ENCODE measurements around the gene PRMT7.
"Not testable (repeated sequence)": the region's sequence is repeated elsewhere in the genome, so short reads cannot be mapped to it uniquely, and the experiment has no call there.

The PRMT7 gene

DNA sequence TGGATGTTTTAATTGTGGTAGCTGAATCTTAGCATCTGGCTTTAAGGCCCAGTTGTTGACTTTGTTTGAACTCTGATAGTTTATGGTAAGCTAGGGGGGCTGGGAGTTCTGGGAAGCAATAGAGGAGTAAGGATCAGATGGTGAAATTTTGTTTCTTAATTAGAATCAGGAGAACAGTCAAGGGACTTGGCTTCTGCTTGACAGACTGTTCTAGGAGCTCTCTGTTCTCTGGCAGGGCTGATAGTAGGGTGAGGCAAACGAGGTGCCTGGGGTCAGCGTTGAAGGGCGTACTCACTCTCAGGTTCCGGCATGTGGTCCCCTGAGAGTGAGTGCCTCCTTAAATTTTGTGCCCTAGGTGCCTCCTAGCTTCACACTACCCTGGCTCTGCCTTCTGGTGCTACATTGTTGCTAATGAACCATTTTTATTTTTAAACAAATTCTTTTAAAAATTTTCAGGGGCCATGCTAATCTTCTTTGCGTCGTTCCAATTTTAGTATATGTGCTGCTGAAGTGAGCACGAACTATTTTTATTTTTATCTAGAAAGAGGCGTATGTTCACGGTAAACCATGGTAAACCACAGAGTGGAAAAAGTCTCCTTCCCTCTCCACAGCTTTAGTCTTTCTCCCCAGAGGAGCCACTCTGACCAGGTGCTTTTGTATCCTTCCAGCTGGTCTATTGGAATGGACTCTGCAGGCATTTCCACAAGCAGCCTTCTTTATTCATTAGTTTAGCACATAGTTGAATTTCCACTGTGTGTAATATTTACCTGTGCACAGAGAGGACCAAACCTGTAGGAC, 26.8 kb upstream of the PRMT7 start:
- DNase-seq, result no peak

DNA sequence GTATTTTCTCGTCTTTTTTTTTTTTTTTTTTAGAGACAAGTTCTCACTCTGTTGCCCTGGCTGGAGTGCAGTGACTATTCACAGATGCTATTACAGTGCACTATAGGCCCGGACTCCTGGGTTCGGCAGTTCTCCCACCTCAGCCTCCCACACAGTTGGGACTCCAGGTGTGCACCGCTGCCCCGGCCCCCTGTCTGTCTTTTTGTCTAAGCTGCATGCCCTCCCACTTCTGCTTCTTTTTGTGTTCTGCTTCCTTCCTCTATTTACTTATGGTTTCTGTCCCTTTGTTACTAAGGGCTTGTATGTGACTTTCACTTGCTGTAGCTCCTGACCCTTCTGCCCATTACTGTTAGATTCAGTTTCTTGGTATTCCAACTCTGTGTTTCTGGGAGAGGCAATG, 26.0 kb upstream of the PRMT7 start:
- DNase-seq, result no peak

DNA sequence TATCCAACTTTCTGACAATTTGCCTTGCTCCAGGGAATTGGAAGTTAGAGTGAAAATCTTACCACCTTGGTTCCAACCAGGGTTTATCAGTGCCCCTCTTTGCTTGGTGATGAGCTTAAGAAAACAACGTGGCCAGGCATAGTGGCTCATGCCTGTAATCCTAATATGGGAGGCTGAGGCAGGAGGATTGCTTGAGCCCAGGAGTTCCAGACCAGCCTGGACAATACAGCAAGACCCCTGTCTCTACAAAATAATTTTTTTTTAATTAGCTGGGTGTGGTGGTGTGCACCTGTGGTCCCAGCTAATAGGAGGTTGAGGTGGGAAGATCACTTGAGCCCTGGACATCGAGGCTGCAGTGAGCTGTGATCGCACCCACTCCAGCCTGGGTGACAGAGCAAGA, 25.1 kb upstream of the PRMT7 start:
- no peak for DNase-seq

DNA sequence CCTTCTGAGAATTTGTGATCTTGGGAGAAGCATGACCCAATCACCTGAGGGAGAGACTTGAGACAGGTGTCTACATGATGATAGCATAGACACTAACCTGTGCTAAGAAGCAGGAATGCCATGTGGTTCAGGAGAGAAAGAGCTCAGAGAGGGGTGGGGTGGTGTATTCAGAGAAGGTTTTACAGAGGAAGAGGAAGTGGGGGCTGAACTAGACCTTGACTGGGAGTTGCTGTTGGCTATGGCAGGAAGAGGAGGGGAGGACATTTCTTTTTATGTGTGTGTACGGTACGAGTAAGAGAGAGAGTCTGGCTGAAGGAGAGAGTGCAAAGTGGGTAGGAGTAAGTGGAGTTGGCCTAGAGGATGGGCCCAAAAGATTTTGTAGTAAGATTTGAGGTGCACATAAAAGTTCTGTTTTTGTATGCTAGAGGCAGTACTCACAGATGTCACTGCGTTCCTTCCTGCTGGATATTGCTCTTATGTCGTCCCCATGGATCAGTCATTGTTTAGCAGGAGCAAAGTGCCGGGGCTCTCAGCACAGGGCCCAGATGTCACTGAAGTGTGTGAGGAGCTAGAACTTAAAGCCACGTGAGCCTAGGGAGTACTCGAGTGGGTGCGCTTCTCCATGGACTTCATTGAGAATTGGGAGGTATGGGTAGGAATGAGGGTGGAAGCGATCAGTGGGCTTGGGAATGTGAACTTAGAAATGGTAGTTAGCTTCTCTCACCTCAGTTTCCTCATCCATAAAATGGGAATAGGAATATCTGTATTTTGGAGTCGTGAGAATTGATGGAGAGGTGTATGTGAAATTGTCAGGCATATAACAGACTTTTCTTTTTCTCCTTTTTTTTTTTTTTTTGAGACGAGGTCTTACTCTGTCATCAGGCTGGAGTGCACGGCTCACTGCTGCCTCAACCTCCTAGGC, 24.4 kb upstream of the PRMT7 start:
- no peak for DNase-seq

DNA sequence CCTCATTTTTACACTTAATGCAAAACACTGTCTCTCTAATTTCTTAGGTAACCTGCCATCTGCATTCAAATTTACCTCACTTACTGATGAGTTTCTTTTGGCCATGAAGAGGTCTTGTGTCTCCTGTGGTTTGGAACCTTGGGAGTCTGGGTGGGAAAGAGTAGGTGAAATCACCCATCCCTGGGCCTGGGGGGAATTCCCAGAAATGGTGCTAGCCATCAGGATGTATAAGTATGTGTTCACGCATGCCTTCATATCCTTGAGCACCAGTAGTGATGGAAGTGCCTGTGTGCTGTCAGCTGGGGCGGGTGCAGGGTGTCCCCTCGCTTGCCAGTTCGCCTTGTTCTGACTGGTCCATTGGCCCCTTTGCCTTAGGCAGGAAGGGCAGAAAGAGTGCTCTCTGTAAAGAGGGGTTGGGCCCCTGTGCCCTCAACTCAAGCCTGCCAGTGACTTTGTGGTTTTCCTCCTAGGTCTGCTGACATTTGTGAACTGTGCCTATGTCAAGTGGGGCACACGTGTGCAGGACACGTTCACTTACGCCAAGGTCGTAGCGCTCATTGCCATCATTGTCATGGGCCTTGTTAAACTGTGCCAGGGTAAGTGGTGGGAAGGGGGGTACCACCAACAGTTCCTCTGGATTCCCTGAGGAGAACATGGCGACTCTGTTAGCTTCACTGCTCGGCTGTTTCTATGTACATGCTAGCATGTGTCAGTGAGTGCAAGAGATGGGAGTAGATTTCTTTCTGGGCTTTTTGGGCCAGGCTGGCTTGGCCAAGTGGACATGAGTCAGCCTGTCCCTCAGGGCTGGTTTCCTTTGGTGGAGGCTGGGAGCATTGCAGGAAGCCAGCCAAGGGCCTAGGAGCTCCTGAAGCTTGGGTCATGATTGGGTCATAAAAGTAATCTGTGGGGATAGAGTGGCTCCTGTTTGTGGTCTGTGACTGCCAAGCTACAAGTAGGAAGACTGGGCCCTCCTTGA, 23.3 kb upstream of the PRMT7 start:
- no peak for DNase-seq

DNA sequence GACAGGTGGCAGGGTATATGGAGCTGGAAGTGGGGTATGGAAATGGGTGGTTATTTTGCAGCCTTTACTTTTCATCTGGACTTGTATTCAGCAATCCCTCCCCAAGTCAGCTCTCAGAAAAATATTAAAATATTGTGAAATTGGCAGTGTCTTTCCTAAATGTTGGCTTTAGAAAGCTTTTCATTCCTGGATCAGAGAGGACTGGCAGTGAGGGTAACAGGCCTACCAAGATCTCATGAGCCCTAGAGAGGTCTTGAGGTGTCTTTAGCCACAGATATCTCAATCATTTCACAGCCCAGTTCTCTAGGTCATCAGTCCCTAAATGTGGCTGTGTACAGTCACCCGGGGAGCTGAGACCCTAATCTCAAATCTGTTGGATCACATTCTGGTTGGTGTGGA, 22.6 kb upstream of the PRMT7 start:
- no peak for DNase-seq

DNA sequence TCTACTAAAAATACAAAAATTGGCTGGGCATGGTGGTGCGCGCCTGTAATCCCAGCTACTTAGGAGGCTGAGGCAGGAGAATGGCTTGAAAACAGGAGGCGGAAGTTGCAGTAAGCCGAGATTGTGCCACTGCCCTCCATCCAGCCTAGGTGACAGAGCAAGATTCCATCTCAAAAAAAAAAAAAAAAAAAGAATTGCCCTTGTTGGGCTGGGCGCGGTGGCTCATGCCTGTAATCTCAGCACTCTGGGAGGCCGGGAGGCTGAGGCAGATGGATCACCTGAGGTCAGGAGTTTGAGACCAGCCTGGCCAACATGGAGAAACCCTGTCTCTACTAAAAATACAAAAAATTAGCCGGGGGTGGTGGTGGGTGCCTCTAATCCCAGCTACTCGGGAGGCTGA, 22.0 kb upstream of the PRMT7 start:
- DNase-seq, result not testable (repeated sequence)

DNA sequence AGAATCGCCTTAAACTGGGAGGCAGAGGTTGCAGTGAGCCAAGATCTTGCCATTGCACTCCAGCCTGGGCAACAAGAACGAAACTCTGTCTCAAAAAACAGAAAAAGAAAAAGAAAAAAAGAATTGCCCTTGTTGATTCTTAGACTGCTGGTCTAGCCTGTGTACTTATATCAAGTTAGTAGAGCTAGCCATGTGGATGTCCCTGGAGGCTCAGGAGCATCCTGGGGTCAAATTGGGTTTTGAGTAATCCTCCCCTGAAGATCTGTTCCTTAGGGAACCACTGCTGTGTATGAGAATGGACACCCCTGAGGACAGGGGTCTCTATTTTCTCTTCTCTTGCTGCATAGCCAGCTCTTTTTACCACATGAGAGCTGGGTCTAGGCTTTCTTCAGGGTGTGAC, 21.6 kb upstream of the PRMT7 start:
- DNase-seq, result no peak

DNA sequence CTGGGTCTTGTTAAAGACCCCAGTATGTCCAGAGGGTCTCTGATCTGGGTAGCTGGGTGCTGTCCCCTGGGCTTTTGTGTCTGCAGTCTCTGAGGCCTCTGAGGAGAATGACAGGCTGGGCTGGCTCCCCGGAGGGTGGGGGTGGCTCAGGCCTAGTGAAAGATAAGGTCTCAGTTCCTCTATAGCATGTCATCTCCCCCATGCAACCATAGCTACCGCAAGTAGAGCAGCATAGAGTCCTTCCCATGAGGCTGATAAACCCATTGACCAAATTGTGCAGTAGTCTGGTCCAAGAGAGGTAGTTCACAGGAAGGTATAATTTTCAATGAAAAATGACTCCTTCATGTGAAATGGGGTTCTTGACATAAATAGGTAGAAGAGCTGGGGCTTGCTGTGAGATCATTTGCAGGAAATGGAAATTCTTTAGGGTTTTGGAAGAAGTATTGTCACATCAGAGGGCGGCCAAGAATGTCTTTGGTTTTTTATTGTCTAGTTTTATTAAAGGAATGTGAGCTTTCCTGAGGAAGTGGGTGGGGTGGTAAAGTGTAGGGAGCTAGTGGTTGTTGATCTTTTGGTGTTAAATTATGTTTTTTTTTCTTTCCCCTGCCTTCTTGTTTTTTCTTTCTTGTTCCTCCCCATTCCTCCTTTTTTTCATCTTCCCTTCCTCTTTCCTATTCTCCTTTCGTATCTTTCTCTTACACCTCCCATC, 21.0 kb upstream of the PRMT7 start:
- no peak for DNase-seq

DNA sequence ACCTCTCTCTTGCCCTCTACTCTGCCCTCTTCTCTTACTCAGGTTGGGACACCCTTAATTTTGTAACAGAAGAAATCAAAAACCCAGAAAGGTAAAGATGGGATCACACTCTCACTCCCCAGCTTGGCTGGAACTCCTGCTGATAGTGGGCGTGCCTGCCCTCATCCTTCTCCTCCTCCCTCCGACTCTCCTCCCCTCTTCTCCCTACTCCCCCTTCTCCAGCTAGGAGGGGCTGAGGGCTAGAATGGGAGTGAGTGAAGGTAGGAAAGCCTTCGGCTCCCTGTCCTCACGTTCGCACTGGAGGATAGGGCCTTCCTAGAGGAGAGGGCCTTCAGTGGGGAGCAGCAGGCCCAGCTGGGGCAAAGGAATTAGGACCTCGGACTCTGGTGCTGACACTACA, 20.4 kb upstream of the PRMT7 start:
- no peak for DNase-seq

DNA sequence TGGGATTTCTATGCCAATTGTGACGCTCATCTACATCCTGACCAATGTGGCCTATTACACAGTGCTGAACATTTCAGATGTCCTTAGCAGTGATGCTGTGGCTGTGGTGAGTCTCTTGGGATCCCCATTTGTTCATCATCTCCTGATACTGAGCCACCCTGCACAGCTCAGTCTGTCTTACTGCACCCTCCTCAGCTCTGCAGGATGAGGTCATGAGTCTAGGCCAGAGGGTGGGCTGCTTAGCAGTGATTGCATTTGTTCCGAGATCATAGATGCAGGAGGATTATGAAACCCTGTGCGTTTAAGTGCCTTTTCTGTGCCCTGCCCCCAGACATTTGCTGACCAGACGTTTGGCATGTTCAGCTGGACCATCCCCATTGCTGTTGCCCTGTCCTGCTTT, 19.6 kb upstream of the PRMT7 start:
- no peak for DNase-seq

DNA sequence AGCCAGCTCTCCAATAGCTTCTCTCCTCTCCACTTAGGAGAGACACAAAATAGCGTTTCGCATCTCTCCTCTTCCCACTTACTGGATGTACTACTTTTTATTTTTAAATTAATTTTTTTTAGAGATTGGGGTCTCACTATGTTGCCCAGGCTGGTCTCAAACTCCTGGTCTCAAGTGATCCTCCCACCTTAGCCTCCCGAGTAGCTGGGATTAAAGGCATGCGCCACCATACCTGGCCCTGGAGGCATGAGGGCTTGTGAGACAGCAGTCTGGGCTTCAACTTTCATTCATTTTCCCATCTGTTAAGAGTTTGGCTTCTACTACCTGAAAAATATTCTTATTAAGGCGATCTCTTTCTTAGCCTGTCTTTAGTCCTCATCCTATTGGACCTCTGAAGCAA, 18.4 kb upstream of the PRMT7 start:
- DNase-seq, result no peak

DNA sequence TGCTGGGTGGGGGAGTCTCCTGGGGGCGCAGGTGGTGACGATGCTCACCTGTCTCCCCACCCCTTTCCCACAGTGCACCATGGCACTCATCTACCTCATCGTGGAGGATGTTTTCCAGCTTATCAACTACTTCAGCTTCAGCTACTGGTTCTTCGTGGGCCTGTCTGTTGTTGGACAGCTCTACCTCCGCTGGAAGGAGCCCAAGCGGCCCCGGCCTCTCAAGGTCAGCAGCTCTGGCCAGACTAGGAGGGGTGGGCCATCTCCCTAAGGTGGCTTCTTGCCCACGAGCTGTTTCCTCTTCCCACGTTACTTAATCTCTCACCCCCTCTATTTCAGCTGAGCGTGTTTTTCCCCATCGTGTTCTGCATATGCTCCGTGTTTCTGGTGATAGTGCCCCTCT, 14.5 kb upstream of the PRMT7 start:
- DNase-seq, result no peak

DNA sequence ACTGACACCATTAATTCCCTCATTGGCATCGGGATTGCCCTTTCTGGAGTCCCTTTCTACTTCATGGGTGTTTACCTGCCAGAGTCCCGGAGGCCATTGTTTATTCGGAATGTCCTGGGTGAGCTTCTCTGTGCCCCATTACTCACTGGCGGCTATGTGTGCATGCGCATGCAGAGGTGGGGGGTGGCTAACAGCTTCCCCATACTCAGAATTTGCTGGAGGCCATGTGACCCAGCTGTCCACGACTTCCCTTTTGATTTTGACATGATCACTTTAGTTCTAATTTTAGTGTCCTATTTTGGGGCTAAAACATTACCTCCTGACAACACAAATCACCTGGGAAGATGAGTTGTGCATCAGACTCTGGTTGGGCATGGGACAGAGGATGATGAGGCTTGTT, 14.1 kb upstream of the PRMT7 start:
- no peak for DNase-seq

DNA sequence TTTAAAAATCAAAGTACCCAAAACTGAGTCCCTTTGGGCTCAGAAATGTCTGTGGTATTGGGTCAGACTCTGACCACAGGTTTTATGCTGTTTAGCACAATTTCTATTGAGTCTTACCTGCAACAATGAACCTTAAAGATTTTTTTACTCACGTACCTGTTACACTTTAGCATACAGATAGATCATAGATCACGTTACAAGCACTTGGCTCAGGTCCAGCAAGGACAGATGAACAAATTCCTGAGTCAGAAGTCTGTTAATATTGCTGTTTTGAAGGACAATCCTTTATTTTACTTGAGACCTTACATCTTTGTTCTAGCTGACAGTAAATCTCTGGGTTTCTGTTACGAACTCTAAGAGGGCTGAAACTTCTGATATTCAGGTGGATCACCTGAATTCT, 12.9 kb upstream of the PRMT7 start:
- no peak for DNase-seq

DNA sequence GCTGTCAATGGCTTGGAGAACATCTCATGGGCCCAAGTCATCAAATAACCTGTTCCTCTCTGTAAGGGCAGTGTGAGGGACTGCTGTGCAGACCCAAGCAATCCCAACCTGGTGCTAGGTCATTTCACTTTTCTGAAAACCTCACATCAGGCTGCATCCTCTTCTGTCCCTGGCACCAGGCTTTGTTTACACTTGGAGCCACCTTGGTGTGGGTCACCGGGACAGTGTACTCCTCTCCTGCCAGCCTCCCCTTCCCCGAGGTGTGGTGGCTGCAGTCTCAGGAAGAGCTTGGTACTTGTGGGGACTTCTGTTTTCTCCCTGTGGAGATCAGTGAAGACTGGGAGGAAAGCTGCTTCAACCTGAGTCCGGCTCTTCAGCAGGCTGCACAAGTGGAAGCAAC, 12.5 kb upstream of the PRMT7 start:
- DNase-seq, result no peak

DNA sequence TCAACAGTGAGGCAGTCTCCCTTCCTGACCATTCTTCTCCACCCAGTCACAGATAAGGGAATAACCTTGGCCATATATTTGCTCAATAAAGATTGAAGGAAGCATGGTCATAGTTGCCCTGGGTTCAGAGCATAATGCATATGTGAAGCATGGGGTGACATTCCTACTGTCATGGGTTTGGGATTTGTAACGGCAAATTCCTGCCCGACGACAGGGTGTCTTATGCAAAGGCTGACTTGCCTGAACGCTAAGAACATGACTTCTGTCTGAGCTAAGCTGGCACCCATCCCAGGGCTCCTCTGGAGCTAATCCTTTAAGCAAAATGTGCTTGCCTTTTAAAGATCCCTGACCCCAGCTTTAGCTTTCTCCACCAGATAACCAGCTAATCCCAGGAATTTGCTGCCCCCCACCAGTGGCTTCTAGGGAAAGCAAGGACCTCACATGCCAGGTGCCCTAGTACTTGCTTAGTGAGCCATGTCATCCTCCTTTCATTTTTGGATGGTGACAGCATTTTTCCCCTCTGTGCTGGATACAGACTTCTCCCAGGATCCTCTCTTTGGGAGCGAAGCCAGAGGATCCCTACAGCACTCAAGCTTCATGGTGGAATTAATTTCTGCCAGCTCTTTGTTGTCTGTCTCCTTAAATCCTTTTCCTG, 11.8 kb upstream of the PRMT7 start:
- no peak for DNase-seq

DNA sequence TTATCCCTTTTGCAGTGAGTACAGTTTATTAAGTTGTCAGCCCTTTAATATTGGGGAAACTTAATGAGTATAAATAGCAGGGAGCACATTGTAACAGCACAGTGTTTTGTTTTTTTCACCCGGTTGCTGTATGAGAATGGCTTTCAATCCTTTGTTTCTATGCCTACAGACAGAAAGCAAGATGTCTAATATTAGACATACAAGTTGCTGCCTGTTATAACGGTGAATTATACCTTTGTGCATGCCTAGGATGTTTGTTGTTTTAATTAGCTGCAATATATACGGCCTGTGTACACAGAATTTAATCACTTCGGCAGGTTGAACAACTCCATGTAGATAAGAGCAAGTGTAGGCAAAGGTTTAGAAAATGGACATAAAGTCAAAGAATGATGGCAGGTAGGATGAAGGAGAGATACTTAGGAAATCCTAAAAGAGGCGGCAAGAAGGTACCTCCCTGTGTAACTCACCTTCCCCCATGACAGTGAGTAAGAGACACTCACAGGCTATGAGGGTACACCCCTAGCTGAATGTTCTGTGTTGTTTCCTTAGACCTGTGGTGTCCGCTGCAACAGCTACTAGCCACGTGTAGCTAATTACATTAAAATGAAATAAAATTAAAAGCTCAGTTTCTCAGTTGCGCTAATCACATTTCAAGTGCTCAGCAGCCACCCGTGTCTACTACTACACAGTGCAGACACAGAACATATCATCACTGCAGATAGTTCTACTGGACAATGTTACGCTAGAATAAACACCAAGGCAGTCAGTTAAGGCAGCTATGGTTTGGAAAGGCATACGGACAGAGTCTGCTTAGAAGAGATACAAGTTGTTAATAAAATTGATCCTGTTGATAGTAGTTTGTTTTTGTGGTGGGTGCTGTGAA, 11.0 kb upstream of the PRMT7 start:
- peak in 1 of 2 donors; percentile 18 for DNase-seq

DNA sequence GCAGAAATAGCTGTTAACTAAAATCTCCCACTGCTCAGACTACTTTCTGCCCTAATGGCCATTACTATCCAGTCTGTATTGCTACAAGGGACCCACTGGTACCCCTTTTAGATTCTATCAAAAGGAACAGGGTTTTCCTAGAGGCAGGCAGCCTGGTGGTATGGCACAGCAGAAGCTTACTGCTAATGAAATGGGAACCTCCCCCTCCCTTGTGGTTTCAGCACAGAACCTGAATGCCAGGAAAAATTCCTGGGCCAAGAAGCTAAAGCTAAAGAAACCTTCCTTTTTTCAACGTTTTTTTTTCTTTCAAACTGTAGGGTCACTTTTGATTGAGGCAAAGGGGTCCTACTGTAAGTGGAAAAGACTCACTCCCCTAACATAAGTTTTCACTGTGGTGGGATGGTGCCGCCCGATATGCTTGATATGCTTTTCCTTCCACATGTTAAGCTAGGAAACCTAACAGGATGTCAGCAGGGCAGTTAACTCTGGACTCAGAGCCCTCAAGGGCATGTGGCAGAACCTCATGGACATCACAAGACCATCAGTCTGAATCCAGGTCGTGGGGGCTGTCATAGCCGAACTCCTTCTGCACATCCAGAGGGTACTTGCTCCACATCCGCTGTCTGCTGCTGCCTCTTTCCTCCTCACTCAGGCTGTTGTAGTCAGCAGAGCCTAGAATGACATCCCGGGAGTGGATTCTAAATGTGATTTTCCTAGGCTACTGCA, 9.9 kb upstream of the PRMT7 start:
- DNase-seq, result no peak

DNA sequence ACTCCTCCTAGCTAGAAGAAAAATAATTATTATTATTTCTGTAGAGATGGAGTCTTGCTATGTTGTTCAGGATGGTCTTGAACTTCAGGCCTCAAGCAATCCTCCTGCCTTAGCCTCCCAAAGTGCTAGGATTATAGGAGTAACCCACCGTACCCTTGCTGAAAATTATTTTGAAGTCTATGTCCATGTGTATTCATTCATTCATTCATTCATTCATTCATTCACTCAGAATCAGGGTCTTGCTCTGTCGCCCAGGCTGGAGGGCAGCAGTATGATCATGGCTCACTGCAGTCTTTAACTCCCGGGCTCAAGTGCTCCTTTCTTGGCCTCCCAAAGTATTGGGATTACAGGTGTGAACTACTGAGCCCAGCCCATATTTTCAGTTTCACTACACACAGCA, 4.2 kb upstream of the PRMT7 start:
- DNase-seq, result no peak

Measured in hippocampal formation (tissue), 2 donors.